Stomach (tissue), 9 donors: ENCODE data around the gene CCDC6. TPM values are rescaled to one million over a fixed set of nuclear protein-coding genes. Genes with fewer than 3 reads are reported as not detected.

Experiments used
- DNase-seq, 2 donors: peaks; one replicate each; pipeline versions ENCODE4 v3.0.0 to v3.0.0-alpha.2; 2013 to 2019
- H3K27ac ChIP-seq, 5 donors: fragments of 200-600 bp in 4 of 5; sonication (generic) in 4 of 5; one replicate each; pipeline ENCODE4 v1.5.1; 2013 to 2019; ENCODE audit warnings: mild to moderate bottlenecking in 1 of 5, moderate library complexity in 1 of 5
- H3K27me3 ChIP-seq, 3 donors: fragments of 200-600 bp; sonication (generic); one replicate each; pipeline ENCODE4 v1.5.1; 2017 to 2019; ENCODE audit warnings: mixed run types in 1 of 3
- H3K36me3 ChIP-seq, 4 donors: fragments of 200-600 bp; sonication (generic); 1 replicate in 3 of 4; 2 replicates in 1 of 4; pipeline ENCODE4 v1.5.1; 2016 to 2019
- H3K4me1 ChIP-seq, 4 donors: fragments of 200-600 bp; sonication (generic); one replicate each; pipeline ENCODE4 v1.5.1; 2016 to 2019
- H3K4me3 ChIP-seq, 4 donors: fragments of 200-600 bp; sonication (generic) in 3 of 4; one replicate each; pipeline ENCODE4 v1.5.1; 2016 to 2019; ENCODE audit warnings: mild to moderate bottlenecking in 1 of 4
- H3K9me3 ChIP-seq, 4 donors: fragments of 200-600 bp; sonication (generic); one replicate each; pipeline ENCODE4 v1.5.1; 2016 to 2019
- CTCF ChIP-seq, 7 experiments: fragments of 450-650 bp in 4 of 7; fragments of 200-600 bp in 3 of 7; sonication (generic) in 3 of 7; IDR thresholded peaks; one replicate each; pipeline ENCODE4 v1.5.1; 2016 to 2019; ENCODE audit warnings: antibody characterized with exemption in 7 of 7, control low read depth in 2 of 7, mild to moderate bottlenecking in 1 of 7
- EP300 ChIP-seq: sonication (generic); formaldehyde crosslinking; IDR thresholded peaks from one replicate; pipeline ENCODE4 v1.6.1; 2017; ENCODE audit warnings: antibody characterized with exemption
- POLR2A ChIP-seq, 4 donors: fragments of 450-650 bp; IDR thresholded peaks; one replicate each; pipeline ENCODE4 v1.6.1; 2016; ENCODE audit warnings: antibody characterized with exemption in 4 of 4, control low read depth in 2 of 4, mild to moderate bottlenecking in 1 of 4, moderate library complexity in 1 of 4
- POLR2AphosphoS5 ChIP-seq, 3 donors: sonication (generic); formaldehyde crosslinking; IDR thresholded peaks; one replicate each; pipeline ENCODE4 v1.6.1; 2016; ENCODE audit warnings: antibody characterized with exemption in 3 of 3
- WGBS, 5 donors: extraction: QIAGEN DNeasy Blood & Tissue Kit in 3 of 5; methylation state at CpG; one replicate each; pipeline versions ENCODE4 v1.1.5 to v1.1.7; 2013 to 2018; 5-methylcytosine and 5-hydroxymethylcytosine counted together
- intact Hi-C: fragments of 100-400 bp; cut with DNase I; formaldehyde crosslinking; loops from one replicate; pipeline ENCODE4 v1.15.1; 2023; ENCODE audit warnings: low total_unique reads
- polyA plus RNA-seq, 3 donors: library from polyadenylated mRNA; stranded (reverse); fragments of 200-250 nt; gene quantifications; one replicate each; pipeline ENCODE4 v1.2.3, GENCODE V29; 2013
- total RNA-seq, 5 donors: library from RNA; depleted of rRNA; stranded (reverse); fragments of >200 nt; gene quantifications; one replicate each; pipeline versions ENCODE4 v1.1.0 to v1.2.3, GENCODE V29; 2014 to 2016
- donor health status: healthy with polysubstance abuse.
- donor health status: Bipolar disorder and iron deficiency.
- donor health status: healthy.

Gene CCDC6
- total and polyA plus RNA-seq, 8 donors, result 12.5 to 56.0 (median 17.0) TPM

DNA sequence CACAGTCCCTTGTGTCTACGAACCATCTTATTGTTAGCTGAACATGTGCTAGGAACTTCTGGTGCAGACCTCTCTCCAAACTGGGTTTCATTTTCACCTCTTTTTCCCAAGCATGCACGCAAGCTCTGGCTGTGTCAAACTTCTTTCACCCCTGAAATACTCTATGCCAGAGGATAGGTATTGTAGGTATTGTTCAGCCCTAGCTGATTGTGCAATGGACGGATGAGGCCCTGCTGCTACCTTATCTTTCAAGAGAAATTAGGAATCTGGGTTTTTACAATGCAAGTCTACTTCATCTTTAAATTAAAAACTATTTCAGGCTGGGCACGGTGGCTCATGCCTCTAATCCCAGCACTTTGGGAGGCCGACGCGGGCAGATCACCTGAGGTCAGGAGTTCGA lies 124.8 kb downstream of the CCDC6 start:
- Histone ChIP-seq H3K4me1 (no peaks in the 10 kb centered on the region), H3K9me3 (peaks cover 0 to 15% (median 4%) of the 10 kb centered on the region in 4 donors), H3K27me3 (no peaks in the 10 kb centered on the region), H3K27ac (no peak overlapping the region), H3K4me3 (no peak overlapping the region), H3K36me3 (no peaks in the 10 kb centered on the region)
- 84 to 94% (median 89%) methylated on average over 8 of the region's 8 CpGs for WGBS, 5 donors
- intact Hi-C loops, result no loop called here
- no peak for DNase-seq
- TF ChIP-seq CTCF (IDR thresholded peaks at IDR 0.05) (no peak), POLR2A (IDR thresholded peaks at IDR 0.05) (no peak), EP300 (no peak), POLR2AphosphoS5 (IDR thresholded peaks at IDR 0.05) (no peak)

GRCh38 chr10:59779756-59780533 lies 126.4 kb downstream of the CCDC6 start:
- no peak for TF ChIP-seq POLR2AphosphoS5 (IDR thresholded peaks at IDR 0.05)
- TF ChIP-seq POLR2A (IDR thresholded peaks at IDR 0.05), result no peak
- TF ChIP-seq CTCF (IDR thresholded peaks at IDR 0.05), result no peak
- TF ChIP-seq EP300, result no peak
- DNase-seq, result peak in 1 of 2 donors; percentile 5
- Histone ChIP-seq H3K27me3 (no peaks in the 10 kb centered on the region), H3K4me3 (no peak overlapping the region), H3K27ac (no peak overlapping the region), H3K36me3 (no peaks in the 10 kb centered on the region), H3K4me1 (no peaks in the 10 kb centered on the region), H3K9me3 (peaks cover 0 to 16% (median 4%) of the 10 kb centered on the region in 4 donors)
- 61 to 82% (median 78%) methylated on average over 6 of the region's 6 CpGs for WGBS, 5 donors
- intact Hi-C loops, result no loop called here

- WGBS, 5 donors, result 88 to 93% (median 92%) methylated on average over 6 of the region's 6 CpGs
- intact Hi-C loops, result no loop called here
- no peak for DNase-seq
- Histone ChIP-seq H3K36me3 (no peaks in the 10 kb centered on the region), H3K4me1 (no peaks in the 10 kb centered on the region), H3K27ac (no peak overlapping the region), H3K27me3 (no peaks in the 10 kb centered on the region), H3K9me3 (peaks cover 0 to 16% (median 4%) of the 10 kb centered on the region in 4 donors), H3K4me3 (no peak overlapping the region)
- TF ChIP-seq CTCF (IDR thresholded peaks at IDR 0.05) (no peak), EP300 (no peak), POLR2A (IDR thresholded peaks at IDR 0.05) (no peak), POLR2AphosphoS5 (IDR thresholded peaks at IDR 0.05) (no peak)
Observed at GRCh38 chr10:59774451-59774850, 131.9 kb downstream of the CCDC6 start.

GRCh38 chr10:59773088-59773487 lies 133.3 kb downstream of the CCDC6 start:
- no peak overlapping the region for H3K4me3 ChIP-seq
- no peak for TF ChIP-seq POLR2A (IDR thresholded peaks at IDR 0.05)
- H3K9me3 ChIP-seq, result peaks cover 0 to 16% (median 4%) of the 10 kb centered on the region in 4 donors
- no peaks in the 10 kb centered on the region for H3K27me3 ChIP-seq
- H3K4me1 ChIP-seq, result no peaks in the 10 kb centered on the region
- H3K27ac ChIP-seq, result no peak overlapping the region
- no peak for DNase-seq
- no peaks in the 10 kb centered on the region for H3K36me3 ChIP-seq
- WGBS, 5 donors, result 86 to 100% (median 95%) methylated on average over 2 of the region's 2 CpGs
- intact Hi-C loops, result no loop called here
